ENCODE results near the gene ARL8A.
"Not testable (repeated sequence)": the region's sequence is repeated elsewhere in the genome, so short reads cannot be mapped to it uniquely, and the experiment has no call there.

Gene ARL8A

DNA sequence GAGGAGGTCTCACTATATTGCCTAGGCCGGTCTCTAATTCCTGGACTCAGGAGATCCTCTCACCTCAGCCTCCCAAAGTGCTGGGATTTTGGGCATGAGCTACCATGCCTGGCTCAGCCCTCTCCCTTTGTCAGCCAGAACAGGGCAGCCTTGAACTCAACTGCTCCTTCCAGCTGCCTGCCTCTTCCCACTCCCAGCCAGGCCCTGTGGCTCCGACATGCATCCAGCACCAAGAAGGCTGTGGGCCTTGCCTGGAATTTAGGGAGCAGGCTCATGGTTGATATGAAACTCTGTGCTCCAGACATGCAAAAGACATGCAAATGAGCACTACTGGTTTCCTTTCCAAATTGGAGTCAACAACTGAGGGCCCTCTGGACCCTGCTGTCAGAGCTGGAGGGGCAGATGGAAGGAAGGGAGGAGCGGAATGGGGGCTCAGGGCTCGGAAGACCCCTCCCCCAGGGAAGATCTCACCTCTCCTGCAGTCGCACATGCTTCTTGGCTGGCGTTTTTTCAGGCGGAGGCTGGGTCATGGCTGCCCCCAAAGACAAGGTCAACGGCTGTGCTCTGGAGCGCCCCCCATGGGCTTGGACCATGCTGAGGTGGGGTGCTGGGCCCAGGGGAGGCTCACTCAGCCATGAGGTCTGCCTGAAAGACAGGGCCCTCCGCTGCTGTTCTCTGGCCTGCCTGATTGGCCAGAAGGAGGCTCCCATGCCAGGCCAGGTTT is 14.4 kb upstream of the ARL8A start:
- no peak for DNase-seq (ENCODE audit: low read depth, low spot score)

DNA sequence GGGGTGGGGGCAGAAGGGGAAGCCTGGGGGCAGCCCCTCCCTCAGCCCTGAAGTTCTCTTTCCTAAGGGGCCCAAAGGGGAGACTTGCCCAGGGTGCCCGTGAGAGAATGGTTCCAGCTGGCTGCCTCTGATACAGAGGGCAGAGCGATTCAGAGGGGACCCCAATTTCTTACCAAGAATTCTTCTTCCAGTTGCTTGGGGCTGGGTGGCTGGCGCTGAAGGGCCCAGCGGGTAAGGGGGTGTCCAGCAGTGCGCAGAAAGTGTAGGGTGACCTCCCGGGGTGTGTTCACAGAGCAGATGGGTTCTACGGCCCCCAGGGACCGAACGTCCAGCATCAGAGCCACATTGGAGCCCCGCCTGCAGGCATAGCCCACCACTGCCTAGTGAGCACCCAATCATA is 13.4 kb upstream of the ARL8A start:
- no peak for DNase-seq (ENCODE audit: low read depth, low spot score)

DNA sequence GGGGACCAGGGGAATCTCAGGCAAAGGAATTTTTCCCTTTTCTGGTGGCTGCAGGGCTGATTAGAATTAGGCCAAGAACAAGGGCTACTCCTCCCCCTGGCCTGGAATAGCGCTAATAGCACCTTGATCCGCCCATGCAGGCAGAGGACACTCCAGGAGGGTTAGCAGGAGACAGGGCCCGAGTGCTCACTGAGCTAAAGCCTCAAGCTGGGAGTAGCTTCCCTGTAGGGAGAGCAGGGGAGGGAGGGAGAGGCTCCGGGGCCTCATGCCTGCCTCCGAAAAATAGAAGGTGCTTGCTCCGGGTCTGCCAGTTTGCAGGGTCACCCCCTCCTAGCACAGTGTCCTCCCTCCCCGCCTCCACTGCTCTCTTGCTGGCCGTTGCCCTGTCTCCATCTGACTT is 12.1 kb upstream of the ARL8A start:
- DNase-seq (ENCODE audit: low read depth, low spot score) = no peak

DNA sequence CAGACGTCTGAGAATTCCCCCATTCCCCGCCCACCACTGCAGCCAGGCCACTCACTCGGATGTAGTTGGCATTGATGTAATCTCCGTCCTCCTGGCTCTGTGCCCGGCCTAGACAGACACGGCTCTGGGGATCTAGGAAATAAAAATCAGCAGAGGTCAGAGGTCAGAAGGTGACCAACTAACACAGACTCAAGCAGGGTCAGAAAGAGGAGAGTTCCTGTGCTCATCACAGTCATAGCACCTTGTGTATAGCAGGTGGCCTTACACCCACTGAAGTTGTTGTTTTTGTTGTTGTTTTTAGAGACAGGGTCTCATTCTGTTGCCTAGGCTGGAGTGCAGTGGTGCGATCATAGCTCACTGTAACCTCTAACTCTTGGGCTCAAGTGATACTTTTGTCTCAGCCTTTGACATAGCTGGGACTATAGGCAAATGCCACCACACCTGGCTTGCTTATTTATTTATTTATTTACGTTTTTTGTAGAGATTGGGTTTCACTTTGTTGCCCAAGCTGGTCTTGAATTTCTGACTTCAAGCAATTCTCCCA is 11.0 kb upstream of the ARL8A start:
- no peak for DNase-seq (ENCODE audit: low read depth, low spot score)

DNA sequence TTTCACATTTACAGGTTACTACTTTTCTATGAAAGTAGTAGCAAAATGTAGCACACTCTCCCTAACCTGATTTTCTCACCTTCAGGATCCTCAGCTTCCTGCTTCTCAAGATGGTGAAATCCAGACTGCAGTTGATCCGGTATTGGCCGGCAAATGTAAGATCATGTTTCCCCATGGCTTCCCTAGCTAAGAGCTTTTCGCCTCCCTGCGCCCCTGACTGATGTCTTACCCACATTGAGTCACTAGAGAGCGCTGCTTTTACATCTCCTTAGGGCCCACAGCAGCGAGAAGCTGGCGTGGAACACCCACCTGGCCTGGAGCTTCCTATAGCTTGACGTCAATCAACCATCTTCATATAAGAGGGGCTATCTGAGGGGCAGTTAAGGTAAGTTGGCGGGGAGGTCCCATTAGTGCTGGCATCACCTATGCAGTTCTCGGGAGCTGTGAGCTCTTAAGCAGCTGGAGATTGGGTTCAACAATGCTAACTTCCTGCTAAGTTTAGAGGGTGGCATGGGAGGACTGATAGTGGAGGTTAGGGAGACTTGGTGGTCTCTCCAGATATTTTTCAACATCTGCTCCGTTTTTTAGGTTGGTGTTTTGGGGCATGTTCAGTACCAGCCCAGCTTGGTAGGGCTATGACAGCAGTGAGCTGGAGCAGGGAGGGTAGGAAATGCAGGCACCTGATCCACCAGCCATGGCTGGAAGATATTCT is 10.4 kb upstream of the ARL8A start:
- peak; percentile 90 for DNase-seq (ENCODE audit: low read depth, low spot score)

DNA sequence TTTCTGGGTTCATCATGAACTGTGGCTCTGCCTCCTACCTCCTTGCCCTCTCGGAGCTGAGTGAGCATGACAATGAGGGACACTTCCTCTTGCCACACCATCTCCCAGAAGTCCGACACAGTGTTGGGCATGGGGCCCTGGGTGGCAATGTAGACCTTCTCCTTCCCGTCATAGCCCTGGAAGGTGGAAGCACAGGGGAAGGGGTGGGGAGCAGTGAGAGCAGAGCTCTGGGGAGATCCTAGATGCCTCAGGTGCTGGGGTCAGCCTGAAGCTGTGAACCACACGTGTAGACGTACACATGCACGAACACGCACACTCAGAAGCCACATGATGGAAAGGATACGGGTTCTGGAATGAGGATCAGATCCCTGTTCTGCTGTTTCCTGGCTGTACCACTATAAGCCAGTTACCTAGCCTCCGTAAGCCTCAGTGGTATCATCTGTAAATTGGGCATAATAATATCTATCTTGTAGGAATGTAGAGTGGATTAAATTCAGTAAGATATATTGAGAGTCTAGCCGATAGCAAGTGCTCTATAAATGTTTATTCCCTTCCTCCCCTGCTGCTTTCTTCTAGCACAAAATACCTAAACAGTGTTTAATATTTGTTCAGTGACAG is 9.7 kb upstream of the ARL8A start:
- DNase-seq (ENCODE audit: low read depth, low spot score) = no peak

DNA sequence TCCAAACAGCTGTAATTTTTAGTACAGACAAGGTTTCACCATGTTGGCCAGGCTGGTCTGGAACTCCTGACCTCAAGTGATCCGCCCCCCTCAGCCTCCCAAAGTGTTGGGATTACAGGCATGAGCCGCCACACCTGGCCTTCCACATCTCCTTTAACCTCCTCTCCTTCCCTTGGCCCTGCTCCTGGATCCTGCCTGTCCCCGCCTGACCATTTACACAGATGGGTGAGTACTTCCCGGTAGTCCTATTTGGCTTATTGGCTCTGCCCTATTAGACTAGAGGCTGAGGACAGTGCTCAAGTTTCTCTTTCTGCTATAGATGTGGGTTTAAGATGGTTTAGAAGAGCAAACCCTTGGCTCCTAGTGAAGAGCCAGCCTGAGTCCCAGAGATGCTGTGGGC is 8.7 kb upstream of the ARL8A start:
- no peak for DNase-seq (ENCODE audit: low read depth, low spot score)

DNA sequence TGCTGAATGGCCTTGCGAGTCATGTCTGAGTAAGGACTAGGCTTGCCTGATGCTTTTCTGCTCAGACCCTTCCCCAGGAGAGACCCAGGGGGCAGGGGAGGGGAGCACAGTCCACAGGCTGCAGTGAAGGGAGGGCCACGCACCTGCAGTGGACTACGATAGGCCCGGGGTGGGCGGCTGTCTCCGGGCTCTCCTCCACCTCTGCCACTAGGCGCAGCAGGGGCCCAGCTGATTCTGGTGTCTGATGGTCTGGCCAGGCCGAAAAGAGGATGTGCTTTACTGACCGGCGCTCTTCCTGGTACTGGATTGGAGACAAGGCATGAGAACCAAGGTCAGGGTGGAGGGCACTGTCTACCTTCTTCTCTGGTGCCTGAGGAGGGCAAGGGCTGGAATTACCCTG is 7.9 kb upstream of the ARL8A start:
- DNase-seq (ENCODE audit: low read depth, low spot score) = no peak

DNA sequence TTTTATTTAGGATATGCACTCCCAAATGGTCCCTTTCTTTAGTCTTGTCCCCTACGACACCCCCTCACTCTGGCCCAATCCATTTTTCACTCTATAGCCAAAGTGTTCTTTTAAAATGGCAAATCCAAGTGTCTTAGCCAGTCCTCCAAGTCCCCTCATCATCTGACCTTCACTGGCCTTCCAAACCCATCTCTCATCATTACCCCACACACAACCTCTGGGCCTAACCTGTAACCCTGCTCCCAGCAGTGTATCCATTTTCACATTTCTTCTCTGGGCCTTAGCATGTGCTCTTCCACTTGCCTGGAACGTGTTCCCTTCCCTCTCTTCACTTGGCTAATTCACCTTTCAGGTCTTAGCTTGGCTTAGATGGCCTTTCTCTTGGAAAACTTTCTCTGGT is 6.5 kb upstream of the ARL8A start:
- no peak for DNase-seq (ENCODE audit: low read depth, low spot score)

DNA sequence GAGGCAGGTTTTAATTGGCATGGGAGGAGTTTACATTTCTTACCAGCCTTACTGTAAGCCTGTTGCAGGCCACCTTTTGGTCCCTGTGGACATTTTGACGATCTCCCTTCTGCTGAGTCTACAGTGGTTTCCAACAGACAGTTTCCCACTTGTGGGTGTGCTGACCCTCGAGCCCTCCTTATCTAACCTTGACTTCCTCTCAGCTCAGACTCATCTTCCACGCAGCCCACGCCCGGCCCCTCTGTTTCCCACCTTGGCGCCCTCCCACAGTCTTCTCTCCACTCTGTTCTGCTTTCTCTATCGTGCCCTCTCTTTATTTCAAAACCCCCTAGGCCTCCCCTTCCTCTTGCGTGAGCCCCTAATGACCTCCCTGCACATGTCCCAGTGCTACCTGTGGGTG is 6.1 kb upstream of the ARL8A start:
- no peak for DNase-seq (ENCODE audit: low read depth, low spot score)

DNA sequence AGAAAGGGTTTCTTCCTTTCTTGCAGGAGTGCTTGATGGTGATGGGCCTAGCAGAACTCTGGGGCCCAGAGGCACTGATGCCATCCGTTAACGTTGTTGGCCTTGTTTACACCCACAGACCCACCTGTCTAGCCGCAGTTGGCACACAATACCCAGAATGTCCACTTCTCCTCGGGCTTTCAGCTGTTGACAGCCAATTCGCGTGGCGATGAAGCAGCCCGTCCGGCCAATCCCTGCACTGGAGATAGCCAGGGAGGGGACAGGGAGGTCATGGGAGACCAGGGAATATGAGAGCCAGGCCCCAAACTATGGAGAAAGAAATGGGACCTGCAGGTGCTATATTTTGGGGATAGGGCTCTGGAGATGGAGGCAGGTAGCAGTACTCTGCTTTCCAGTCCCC is 5.7 kb upstream of the ARL8A start:
- DNase-seq (ENCODE audit: low read depth, low spot score) = no peak

DNA sequence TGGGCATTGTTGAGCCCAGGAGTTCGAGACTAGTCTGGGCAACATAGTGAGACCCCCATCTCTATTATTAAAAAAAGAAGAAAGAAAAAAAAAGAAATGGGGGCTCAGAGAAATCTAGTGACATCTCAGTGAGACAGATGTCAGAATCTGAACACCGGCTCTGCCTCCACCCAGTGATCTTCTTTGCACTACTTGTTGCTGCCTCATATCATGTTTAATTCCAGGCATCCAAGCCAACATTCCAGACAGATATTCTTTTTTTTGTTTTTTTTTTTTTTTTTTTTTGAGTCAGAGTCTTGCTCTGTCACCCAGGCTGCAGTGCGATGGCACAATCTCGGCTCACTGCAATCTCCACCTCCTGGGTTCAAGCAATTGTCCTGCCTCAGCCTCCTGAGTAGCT is 5.0 kb upstream of the ARL8A start:
- DNase-seq (ENCODE audit: low read depth, low spot score) = no peak

DNA sequence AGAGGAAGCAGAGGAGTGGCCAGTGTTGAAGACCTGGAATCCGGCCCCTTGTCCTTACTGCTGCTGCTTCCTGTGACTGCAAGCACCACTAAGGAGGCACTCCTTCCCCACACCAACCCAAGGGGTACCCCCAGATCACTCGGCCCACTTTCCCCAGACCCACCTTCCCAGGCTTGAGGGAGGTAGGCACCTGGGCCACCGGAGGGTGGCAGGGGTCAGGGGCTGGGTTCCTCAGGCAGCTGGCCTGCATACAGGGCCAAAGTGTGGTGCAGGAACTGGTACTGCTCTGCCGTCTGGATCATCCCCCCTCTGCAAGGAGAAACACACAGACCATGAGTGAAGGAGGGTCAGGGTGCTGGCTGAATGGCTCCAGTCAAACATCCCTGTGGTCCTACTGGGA is 3.9 kb upstream of the ARL8A start:
- DNase-seq (ENCODE audit: low read depth, low spot score) = no peak

DNA sequence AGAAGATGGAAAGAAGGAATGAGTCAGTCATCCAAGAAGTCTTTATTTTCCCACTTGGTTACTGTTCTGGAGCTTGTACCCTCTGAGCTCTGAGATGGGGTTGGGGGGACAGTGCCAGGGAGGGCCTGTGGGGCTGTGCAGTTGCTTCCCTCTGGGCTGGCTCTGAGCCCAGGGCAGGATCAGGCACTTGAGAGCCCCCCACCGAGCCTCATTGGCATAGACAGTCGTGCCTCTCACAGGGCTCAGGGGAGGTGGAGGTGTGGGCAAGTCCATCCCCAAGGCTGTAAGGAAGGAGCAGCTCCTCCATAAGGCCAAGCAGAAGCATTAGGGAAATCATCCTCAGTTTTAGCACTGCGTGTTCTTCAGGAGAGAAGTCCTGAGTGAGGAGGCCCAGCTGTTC is 2.5 kb upstream of the ARL8A start:
- DNase-seq (ENCODE audit: low read depth, low spot score) = no peak

DNA sequence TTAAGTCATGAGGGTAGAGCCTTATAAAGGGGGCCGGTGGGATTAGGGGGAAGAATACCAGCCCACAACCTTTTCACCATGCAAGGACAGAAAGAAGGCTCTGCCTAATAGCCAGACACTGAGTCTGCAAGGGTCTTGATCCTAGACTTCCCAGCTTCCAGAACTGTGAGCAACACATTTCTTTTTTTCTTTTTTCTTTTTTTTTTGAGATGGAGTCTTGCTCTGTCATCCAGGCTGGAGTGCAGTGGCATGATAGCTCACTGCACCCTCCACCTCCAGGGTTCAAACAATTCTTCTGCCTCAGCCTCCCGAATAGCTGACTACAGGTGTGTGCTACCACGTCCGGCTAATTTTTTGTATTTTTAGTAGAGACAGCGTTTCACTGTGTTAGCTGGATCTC is 1.7 kb upstream of the ARL8A start:
- DNase-seq (ENCODE audit: low read depth, low spot score) = no peak

DNA sequence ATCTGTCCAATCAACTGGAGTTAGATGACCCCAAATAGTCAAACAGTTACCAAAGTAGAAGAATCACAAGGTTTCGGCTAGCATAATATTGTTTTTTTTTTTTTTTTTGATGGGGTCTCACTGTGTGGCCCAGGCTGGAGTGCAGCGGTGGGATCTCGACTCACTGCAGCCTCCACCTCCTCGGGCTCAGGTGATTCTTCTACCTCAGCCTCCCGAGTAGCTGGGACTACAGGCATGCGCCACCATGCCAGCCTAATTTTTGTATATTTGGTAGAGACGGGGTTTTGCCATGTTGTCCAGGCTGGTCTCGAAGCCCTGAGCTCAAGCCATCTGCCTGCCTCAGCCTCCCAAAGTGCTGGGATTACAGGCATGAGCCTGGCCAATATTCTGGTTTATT is 1.2 kb upstream of the ARL8A start:
- DNase-seq (ENCODE audit: low read depth, low spot score) = not testable (repeated sequence)

DNA sequence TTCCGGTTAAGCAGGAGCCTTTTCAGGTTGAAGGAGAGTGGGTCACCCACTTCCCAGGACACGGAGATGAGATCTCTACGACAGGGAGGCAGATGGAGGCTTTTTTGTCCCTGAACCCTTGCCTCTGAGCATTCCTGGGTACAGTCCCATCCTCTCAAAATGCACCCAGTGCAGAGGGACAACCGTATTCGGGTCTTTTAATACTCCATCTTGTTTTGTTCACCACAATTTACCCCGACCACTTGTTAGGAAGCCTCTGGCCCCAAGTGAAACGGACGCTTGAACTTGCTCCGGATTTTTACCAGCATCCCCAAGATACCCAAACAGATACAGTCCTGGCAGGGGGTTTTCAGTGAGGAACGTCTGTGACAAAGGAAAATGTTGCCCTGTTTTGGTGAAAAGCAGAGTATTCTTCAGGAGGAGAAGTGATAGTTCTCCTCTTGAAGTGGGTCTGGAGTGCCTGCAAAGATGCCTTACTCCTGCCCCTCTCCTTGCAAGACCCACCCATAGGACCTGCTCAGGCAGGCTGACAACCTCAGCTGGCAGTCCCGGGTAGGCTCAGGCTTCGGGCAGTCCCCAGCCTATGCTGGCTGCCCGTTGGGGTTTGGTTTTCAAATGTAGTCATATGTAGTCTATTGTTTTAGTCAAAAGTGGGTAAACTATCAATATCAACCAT is 669 bp upstream of the ARL8A start:
- DNase-seq (ENCODE audit: low read depth, low spot score) = no peak

DNA sequence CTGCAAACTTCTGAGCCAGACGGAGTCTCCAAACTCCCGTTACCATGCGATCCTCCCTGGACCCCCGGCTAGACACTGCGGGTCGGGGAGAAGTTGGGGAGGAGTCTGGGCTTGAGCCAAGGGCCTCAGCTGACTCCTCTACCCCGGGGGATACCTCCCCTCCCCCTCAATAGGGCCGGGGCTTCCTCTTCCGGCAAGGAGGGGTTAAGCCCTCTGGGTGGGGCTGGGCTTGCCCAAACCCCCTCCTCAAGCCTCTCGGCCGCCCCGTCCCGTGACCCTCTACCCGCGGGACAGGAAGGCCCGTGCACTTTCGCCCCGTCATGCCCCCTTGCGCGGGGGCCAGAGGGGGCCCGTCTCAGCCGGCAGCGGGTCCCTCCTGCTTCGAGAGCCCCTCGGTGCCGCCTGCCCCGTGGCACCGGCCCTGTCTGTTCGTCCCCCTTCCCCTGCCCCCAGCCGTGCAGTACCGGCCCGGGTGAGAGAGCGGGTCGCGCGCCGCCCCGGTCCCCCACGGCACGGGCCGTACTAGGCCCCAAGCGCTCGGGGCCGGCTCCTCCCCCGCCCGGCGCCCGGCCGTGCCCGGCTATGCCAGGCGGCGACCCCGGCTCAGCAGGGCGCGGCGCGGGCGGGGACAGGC is 652 bp downstream of the ARL8A start:
- peak; percentile 53 for DNase-seq (ENCODE audit: low read depth, low spot score)

DNA sequence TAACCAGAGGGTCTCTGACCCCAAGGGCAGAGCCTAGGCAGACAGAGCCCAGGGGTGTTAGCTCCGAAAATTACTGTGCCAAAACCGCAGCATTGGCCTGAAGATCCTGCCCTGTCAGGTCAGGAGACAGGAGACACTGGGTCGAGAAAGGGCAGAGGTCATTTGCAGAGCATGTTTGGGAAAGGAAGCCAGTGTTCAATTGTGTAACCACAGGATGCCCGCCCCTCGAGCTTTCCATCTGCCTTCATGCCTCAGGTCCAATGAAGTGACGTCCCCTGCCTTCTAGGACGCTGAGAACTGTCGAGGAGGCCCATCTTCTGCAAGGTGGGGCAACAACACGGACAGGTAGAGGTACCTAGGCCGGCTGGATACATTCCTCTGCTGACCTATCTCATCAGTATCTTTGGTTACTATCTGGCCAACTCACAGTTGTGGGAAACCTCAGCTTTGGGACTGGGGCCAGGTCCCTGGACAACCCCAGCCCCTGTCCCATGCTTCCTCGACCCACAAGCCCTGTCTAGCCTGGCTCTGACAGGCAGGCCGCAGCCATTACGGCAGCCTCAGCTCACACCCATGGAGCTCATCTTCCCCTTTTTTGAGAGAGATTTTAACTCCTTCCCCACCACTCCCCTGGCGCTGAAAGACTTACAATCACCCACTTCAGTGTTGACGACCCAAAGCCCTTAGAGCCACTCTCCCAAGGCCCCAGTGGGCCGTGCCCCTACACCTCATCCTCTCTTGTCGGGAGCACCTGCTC is 1.3 kb downstream of the ARL8A start:
- no peak for DNase-seq (ENCODE audit: low read depth, low spot score)

DNA sequence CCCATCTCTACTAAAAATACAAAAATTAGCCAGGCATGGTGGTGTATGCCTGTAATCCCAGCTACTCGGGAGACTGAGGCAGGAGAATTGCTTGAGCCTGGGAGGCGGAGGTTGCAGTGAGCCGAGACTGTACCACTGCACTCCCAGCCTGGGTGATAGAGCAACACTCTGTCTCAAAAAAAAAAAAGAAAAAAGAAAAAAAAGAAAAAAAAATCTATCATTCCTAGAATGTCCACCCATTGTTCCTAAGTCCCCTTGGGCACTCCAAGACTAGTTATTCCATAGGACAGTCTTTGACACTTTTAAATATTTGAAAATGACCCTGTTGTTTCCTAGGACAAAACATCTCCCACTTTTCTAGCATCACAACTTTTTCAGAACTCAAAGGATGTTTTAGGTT is 3.1 kb downstream of the ARL8A start:
- not testable (repeated sequence) for DNase-seq (ENCODE audit: low read depth, low spot score)

DNA sequence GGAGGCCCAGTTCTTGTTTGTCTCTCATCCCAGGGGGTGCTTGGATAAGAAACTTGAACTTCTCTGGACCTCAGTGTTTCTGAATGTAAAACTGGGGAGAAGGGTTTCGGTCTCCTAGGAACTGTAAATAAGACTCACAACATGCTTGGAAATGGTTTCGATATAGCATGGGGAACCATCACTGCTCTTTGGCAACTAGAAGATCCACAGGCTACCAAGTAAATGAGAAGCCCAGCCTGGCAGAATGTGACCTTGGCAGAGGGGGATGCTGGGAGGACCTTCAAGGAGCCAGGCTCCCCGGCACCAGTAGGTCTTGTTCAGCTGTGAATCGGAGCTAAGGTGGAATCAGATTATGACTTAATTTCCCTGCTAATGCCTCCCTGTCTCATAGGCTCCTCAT is 3.7 kb downstream of the ARL8A start:
- DNase-seq (ENCODE audit: low read depth, low spot score) = no peak

Measured in ELF-1 (cell line).